Stimulated activated CD4-positive, alpha-beta T cell treated with anti-CD3 and anti-CD28 coated beads, TNF-alpha, amount 100 ng/mL, for 48 hours (primary cell): ENCODE data around the gene SCGB1C1.
"Not testable (repeated sequence)": the region's sequence is repeated elsewhere in the genome, so short reads cannot be mapped to it uniquely, and the experiment has no call there.

Experiments used
- DNase-seq, 3 donors: peaks; one replicate each; pipeline ENCODE4 v3.0.0-alpha.2; 2020; ENCODE audit warnings: low read depth in 3 of 3

The SCGB1C1 gene

DNA sequence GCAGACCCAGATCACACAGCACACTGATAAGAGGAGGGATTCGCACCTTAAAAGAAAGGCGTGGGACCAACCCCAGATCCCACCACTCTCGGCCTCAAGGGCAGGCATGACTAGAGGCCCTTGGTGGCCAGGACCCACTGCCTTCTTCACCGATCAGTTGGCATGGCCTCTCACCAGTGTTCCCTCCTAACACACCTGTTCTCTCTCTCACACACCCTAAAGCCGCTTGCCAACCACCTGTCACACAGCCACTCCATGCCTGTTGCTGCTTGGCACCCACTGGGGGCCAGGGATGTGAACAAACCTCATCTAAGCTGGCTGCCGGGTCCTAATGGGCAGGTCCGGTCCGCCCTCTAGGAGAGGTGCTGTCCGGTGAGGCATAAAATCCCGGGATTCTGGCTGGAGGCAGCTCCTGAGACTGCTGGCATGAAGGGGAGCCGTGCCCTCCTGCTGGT, at the start of gene SCGB1C1:
Gene SCGB1C1 (plus strand): TSS at position 405 of the 455 bp plus-strand sequence. CDS start 22 bp downstream, at position 427.
- DNase-seq: not testable (repeated sequence)

DNA sequence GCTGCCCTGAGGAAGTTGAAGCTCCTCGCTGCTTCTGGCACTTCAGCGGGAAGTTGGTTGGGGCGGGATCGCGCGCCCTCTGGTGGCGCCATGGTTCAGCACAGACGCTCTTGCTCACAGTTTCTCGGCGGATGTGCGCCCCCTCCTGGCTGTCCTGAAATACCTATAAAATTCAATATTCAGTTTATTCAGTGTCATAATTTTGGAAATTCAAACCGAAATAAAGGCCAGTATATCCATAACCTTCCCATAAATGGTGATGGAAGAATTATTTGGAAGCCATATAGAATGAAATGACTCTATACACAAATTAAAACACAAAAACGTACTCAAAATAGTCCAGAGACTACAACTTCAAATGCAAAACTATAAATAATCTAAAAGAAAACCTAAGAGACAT, 12.6 kb upstream of the SCGB1C1 start:
- DNase-seq: not testable (repeated sequence)

DNA sequence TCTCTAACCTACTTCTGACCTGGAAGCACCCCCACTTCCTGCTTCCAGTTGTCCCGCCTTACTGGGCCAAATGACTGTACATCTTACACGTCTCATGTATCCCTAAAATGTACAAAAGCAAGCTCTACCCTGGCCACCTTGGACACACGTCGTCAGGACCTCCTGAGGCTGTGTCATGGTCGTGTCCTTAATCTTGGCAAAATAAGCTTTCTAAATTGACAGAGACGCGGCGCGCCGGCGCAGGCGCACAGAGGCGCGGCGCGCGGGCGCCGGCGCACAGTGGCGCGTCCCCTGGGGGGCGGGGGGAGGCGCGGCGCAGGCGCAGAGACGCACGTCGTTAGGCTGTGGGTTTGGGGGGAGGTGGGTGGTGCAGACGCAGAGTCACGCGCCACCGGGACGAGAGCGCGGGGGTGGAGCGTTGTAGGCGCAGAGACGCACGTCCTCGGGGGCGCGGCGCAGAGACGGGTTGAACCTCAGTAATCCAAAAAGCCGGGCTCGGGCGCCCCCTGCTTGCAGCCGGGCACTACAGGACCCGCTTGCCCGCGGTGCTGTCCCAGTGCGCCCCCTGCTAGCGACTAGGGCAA, 3.6 kb upstream of the SCGB1C1 start:
- not testable (repeated sequence) for DNase-seq

DNA sequence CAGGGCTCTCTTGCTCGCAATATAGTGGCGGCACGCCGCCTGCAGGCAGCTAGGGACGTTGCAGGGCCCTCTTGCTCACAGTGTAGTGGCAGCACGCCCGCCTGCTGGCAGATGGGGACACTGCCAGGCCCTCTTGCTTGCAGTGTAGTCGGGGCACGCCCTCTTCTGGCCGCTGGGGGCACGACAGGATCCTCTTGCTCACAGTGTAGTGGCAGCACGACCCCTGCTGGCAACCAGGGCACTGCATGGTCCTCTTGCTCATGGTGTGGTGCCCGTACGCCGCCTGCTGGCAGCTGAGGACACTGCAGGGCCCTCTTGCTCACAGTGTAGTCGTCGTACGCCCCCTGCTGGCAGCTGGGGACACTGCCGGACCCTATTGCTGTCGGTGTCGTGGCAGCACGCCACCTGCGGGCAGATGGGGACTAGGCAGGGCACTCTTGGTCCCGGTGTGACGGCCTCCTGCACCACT, 3.0 kb upstream of the SCGB1C1 start:
- peak in 1 of 3 donors; percentile 74 for DNase-seq

DNA sequence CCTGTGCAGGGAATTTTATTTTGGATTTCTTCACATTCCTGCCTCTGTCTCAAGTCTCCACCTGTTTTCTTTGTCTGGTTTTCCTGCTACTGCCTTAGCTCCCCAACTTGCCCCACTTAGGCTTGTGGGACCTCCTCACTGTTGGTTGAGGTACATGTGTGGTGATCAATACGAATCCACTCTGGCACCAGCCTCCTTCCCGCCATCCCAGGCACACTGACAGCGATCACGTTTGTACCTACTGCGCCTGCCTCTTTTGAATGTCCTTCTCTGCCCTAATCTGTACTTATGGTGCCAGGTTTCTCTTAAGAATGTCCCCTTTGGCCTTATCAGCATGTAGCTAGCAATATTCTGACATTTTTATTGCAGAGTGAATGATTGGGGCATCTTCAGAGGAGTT, 2.3 kb upstream of the SCGB1C1 start:
- DNase-seq: not testable (repeated sequence)

DNA sequence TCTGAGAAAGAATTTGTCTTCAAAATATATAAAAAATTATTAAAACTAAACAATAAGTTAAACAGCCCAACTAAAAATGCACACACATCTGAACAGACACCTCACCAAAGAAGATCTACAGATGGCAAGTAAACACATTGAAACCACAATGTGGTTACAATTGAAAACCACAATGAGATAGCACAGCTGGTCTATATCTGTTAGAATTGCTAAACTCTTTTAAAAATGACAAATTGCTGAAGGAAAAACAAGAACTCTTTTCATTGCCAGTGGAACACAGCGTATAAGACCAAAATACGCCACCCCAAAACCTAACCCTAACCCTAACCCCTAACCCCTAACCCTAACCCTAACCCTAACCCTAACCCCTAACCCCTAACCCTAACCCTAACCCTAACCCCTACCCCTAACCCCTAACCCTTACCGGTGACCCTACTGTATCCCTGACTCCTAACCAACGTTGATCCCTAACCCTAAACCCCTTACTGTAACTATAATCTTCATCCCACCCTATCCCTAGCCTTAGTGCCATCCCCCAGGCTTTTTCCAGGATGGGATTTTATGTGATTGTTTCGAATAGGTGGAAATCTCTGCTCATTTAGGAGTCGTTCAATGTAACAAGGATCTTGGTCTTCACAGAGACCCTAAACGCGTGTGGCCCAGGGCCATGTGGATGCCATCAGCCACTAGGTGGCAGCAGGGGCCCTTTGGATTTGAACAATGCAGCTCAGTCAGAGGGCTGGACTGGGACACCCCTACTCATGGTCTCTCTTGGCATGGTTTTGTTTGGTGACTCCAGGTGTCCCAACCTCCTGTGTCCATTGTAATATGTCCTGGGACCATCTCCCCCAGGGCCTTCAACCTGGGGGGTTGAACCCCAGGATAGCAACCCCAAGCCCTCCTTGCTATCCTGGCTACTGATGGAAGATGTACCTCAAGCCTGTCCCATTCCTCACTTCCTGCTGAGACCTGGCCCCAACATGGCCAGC, 1.1 kb upstream of the SCGB1C1 start:
- peak in 1 of 3 donors; percentile 39 for DNase-seq

DNA sequence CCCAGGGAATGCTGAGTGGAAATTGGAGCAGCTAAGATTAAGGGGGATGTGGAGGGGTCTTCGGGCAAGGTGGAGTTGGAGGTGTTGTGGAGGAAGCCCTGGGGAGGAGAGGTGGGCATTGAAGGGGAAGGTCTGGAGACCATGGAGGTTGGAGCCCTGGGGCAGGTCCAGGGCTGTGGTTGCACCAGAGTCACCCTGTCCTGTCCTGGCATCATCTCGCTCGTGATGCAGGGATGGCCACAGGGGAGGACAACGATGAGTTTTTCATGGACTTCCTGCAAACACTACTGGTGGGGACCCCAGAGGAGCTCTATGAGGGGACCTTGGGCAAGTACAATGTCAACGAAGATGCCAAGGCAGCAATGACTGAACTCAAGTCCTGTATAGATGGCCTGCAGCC, 603 bp downstream of the SCGB1C1 start:
- DNase-seq: not testable (repeated sequence)

DNA sequence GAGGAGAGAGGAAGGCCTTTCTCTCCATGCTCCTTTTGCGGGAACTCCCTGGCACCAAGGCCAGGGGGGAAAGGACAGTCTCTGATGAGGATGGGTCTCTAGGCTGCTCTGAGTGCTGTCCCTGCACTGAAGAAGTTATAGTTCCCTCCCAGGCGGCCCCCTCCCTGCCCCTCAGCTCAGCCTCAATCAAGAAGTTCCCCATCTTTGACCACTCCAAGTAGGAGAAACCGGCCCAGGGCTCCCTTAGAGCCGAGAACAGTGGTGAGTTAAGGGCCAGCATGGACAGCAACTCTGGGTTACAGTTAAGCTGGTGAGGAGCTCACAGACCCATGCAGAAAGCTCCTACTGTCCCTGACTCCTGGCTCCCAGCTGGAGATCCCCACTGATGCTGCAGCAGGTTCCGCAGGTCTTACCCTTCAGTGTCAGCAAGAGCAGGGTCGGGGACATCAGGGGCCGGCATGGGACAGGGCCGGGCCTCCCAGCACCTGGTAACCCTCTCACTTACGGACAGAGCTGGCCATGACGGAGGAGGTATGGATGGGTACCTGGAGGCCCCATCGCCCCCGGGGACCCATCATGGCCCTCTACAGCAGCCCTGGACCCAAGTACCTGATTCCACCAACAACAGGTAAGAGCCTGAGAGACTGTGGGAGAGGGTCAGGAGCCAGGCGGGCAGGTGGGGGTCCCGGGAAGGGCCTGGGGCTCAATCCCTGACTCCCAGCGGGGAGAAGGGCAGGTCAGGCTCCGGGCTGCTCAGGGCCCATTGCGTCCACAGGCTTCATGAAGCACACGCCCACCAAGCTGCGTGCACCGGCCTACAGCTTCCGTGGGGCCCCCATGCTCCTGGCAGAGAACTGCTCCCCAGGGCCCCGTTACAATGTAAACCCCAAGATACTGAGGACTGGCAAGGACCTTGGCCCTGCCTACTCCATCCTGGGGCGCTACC, 4.2 kb downstream of the SCGB1C1 start:
- no peak for DNase-seq

DNA sequence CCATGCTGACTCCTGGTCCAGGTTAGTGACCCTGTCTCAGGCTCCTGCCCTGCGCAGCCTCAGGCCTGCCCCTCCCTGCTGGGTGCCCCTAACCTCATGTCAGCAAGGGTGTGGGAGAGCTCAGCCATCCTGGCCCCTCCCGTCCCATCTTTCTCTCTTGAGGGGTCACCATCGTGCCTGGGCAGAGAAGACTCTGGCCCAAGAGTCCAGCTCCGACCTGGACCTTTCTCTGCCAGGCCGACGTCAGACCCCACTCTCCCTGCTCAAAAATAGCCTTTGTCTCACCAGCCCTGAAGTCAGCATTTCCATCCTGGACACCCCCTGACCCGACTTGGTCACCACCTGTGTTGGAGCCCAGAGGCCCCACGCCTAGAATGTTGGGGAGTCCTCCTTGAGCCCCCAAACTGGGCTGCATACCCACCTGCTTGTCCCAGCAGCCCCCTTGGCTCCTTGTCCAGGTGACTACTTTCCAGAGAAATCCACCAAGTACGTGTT, 4.9 kb downstream of the SCGB1C1 start:
- DNase-seq: no peak

DNA sequence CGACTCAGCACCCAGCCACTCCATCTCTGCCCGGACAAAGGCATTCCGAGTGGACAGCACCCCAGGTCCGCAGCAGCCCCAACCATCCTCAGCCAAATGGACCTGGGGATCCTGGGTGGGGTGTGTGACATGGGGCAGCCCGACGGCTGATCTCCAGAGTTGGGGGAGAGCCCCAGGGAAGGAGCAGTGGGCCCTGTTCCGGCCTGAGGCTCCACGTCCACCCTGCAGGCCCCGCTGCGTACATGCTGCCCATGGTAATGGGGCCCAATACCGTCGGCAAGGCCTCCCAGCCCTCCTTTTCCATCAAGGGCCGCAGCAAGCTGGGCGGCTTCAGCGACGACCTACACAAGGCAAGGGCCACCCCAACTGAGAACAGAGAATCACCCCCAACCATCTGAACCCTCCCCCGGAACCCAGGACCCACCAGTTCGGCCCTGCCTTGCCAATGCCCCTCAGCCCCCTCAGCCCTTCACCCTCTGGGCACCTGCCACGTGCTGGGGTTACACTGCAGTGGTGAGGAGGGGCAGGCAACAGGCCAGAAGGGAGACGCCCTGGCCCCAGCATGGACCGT, 5.4 kb downstream of the SCGB1C1 start:
- DNase-seq: no peak

DNA sequence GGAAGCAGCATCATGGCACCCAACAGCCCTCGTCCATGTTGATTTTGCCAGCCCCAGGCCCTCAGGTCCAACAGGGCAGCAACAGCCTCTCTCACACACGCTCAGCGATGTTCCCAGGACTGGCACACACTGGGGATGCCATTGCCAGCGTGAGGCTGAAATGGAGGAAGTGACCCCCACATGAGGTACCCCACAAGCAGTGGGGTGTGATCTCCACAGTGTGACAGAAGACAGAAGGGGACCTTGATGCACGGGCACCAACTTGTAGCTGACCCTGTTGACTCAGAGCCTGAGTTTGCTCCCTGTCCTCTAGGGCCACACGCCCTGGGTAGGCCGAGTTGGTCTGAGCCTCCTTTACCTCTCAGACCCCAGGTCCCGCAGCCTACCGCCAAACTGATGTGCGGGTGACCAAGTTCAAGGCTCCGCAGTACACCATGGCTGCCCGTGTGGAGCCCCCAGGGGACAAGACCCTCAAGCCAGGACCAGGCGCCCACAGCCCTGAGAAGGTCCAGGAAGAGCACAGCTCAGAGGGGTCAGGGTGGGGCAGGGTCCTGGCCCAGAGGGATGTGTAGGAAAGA, 6.2 kb downstream of the SCGB1C1 start:
- DNase-seq: no peak

DNA sequence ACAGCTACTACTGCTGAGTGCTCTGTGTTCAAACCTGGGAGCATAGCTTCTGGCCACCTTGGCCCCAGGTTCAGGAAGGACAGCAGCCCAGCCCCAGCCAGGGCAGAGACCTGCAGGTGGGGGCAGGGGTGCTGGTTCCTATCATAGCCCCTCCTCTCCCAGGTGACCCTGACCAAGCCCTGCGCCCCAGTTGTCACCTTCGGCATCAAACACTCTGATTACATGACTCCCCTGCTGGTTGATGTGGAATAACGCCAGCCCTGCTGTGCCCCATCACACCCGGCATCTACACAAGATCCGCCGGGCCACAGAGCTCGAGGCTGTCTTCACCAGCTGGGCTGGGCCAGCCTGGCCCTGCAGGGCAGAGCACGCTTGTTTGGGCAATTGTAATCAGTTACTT, 6.9 kb downstream of the SCGB1C1 start:
- DNase-seq: no peak

DNA sequence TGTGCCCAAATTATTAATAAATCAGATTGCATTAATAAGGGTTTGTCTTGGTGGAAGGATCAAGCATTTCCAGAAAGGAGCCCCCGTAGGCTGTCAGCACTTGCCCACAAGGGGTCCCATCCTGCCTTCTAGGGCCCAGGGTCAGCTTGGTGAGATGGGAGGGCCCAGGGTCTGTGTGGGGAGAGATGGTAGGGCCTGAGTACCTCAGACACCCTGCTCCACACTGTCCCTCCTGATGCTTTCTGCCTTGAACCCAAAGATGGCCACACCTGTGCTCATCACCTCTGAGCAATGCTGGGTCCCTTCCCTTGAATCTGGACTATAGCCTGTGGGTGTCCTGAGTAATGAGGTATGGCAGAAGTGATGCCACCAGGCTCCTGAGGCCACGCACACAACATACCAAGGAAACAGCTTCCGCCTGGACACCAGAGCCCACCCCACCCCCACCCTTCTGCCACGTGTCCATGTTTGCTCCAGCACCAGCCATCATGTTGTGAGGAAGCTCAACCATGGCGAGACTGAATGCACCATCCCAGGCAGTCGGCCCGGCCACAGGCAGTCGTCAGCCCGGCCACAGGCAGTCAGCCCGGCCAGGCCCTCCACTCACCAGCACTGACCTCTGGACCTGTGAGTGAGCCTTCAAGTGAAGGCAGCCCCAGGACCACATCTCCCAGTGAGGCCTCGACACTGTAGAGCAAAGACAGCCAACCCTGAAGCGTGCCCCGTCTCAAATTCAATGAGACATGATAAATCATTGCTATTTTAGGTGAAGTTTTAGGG, 7.5 kb downstream of the SCGB1C1 start:
- DNase-seq: no peak

DNA sequence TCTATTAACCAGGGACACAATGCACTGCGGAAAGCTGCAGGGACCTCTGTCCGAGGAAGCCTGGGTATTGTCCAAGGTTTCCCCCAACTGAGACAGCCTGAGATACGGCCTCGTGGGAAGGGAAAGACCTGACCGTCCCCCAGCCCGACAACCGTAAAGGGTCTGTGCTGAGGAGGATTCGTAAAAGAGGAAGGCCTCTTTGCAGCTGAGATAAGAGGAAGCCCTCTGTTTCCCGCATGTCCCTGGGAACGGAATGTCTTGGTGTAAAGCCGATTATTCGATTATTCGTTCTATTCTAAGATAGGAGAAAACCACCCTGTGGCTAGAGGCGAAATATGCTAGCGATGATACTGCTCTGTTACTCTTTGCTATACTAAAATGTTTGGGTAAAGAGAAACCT, 9.1 kb downstream of the SCGB1C1 start:
- DNase-seq: no peak

DNA sequence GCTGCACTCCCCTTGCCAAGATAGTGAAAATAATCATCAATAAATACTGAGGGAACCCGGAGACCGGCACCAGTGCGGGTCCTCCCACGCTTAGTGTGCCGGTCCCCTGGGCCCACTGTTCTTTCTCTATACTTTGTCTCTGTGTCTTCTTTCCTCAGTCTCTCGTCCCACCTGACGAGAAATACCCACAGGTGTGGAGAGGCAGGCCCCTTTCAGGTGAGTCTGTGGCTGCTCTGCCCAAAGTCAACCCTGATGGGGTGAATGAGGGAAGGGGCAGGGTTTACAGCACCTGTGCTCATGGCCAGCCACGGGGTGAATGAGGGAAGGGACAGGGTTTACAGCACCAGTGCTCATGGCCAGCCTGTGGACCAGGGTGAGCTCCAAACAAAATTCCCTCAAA, 9.6 kb downstream of the SCGB1C1 start:
- no peak for DNase-seq

DNA sequence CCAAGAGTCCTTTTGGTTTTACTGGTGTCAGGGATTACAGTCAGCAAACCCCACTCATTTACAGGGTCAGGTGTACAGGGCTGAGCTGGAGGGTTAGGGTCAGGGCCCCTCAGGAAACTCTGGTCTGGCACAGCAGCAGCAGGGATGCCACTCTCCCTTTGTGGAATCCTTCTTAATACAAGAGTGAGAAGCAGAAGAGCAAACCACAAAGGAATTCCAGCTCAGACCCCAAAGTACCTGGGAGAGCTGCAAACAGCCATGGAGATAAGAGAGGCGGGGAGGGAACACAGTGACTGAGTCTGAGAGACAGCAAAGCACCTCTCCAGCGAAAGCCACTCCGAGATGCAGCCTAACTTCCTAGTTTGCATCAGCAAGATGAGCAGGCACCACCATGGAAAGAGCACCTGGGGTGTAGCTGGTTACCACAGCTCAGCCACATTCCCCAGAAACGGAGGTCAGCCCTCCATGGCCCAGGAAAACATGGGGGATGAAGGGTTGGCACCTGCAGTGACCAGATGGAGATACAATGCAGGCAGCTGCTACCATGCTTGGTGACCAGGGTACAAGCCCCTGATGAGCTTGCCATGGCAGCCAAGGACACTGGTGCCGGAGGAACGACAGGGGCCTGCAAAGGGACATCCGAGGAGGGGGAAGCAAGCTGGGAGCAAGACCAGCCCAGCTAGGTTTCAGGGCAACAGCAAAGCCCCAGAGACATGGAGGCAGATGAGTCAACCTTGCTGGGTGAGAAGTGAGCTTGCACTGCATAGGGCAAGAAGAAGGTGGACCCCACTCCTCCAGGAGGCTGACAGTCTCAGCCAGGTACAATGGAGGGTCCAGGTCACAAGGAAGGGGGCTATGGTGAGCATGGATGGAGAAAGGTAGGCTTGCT, 10.4 kb downstream of the SCGB1C1 start:
- no peak for DNase-seq

DNA sequence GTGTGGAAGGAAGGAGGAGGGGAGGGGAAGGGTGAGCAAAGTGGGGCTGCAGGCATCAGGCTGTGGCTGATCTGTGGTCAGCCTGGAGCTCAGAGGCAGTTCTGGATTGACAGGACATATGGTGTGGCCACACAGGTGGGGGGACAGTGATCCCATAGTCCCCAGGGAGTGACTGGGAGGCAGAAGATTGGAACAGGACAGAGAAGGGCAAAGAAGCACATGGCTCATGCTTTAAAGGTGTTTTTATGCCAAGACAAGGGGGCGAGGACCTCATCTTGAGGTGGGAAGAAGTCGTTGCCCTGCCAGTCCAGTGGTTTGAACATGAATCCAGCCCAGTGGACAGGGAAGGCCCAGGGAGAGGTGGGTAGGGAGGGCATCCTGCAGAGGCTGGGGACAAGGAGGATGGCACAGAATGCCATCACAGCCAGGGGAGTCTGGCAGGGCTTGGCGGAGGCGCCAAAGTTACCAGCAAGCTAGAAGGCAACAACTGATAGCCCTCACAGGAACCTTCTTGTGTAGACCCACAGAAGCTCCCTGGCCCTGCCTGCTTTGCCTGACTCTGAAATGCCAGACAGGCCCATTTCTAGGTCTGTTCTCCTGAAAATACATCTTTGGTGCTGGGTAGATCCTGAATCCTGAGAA, 11.2 kb downstream of the SCGB1C1 start:
- DNase-seq: no peak

DNA sequence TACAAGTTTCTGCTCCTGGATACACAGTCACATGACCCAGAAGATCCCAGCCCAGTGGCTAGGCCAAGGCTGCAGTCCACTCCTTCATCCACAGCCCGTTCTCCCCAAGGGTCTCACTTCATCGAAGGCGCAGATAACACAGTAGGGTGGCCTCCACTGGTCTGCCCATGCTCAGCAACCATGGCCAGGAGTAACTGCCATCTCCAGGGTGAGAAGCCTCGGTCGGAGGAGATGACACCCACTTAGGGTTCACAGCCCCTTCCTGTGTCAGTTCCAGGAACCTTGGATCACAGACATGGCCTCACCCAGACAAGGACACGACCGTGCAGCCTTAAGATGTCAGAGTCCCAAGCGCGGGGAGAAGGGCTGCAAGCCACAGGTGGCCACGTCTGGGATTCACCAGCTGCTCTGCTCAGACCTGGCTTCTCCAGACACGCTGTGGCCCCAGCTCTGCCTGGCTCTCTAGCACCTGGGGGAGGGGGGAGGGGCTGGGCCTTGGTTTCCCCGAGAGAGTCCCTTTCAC, 11.8 kb downstream of the SCGB1C1 start:
- DNase-seq: no peak
